K562 (cell line): ENCODE data around the gene SEPTIN8. TPM values are rescaled to one million over a fixed set of nuclear protein-coding genes. Genes with fewer than 3 reads are reported as not detected.

Source experiments
- ZNF140 ChIP-seq: fragments of 250-450 bp; sonication (Bioruptor Pico); IDR thresholded peaks from 2 replicates; pipeline ENCODE4 v1.8.0; 2021; ENCODE audit warnings: moderate library complexity, mild to moderate bottlenecking, inconsistent platforms
- ZNF407 ChIP-seq: fragments of 450-650 bp; IDR thresholded peaks from 2 replicates; pipeline ENCODE4 v1.6.1; 2016; ENCODE audit warnings: low read depth
- polyA plus RNA-seq, 8 experiments: library from polyadenylated mRNA; depleted of rRNA in 4 of 8; stranded (reverse) in 5 of 8; unstranded in 3 of 8; fragments of >200 nt; fragmentation: Nextera tagmentation in 2 of 8; fragmentation: Illumina TruSeq in 1 of 8; extraction: Ambion mirVana in 2 of 8; extraction: Trizol in 1 of 8; gene quantifications; 2 replicates each; pipeline versions ENCODE4 v1.2.1 to v1.2.3, GENCODE V29; 2011 to 2014; ENCODE audit warnings: inconsistent platforms in 1 of 8, missing spikeins in 1 of 8
- total RNA-seq, 7 experiments: library from RNA; depleted of rRNA in 6 of 7; stranded (reverse); fragments of >200 nt in 6 of 7; fragmentation: Illumina TruSeq in 2 of 7; extraction: Trizol in 2 of 7; gene quantifications; 2 replicates each; pipeline versions ENCODE4 v1.2.1 to v1.2.3, GENCODE V29; 2011 to 2021; ENCODE audit warnings: low replicate concordance in 1 of 7

Gene SEPTIN8
- total and polyA plus RNA-seq, 9 of the 15 experiments (the other 6 are each of a cell fraction or from before 2014, with no cell fraction given): 19.3 to 142 (median 101) TPM

GRCh38 chr5:132824426-132824825 lies 47.4 kb upstream of the SEPTIN8 start (continued):
- no peak for TF ChIP-seq ZNF407
- TF ChIP-seq ZNF140 (CRISPR knock-in tag): no peak
